GM18511 (cell line): ENCODE measurements around the gene VOPP1.

ENCODE experiments used
- ATAC-seq: cut with Tn5 transposase; IDR thresholded peaks from one replicate; pipeline ENCODE4 v1.9.1; 2021; ENCODE audit warnings: mild to moderate bottlenecking, moderate library complexity; ENCODE audit not compliant: unreplicated experiment

VOPP1 gene

GRCh38 chr7:55490099-55490498 is 82.2 kb downstream of the VOPP1 start:
- no peak for ATAC-seq

- ATAC-seq, result no peak
Observed at GRCh38 chr7:55489552-55489951, 82.8 kb downstream of the VOPP1 start.

- ATAC-seq, result no peak
Observed at GRCh38 chr7:55488804-55489340, 83.4 kb downstream of the VOPP1 start.

- ATAC-seq, result no peak
Observed at GRCh38 chr7:55488216-55488615, 84.1 kb downstream of the VOPP1 start.

GRCh38 chr7:55486991-55487390 is 85.3 kb downstream of the VOPP1 start:
- ATAC-seq, result no peak

GRCh38 chr7:55486192-55486590 is 86.1 kb downstream of the VOPP1 start:
- ATAC-seq, result no peak

- ATAC-seq, result no peak
Observed at GRCh38 chr7:55485501-55486191, 86.7 kb downstream of the VOPP1 start.

GRCh38 chr7:55484834-55485233 is 87.5 kb downstream of the VOPP1 start:
- ATAC-seq, result no peak

- ATAC-seq, result no peak
Observed at GRCh38 chr7:55484241-55484640, 88.1 kb downstream of the VOPP1 start.

- no peak for ATAC-seq
Observed at GRCh38 chr7:55483046-55483445, 89.3 kb downstream of the VOPP1 start.

- no peak for ATAC-seq
Observed at GRCh38 chr7:55481155-55481554, 91.1 kb downstream of the VOPP1 start.

- no peak for ATAC-seq
Observed at GRCh38 chr7:55478700-55479099, 93.6 kb downstream of the VOPP1 start.

- ATAC-seq, result no peak
Observed at GRCh38 chr7:55477781-55478374, 94.4 kb downstream of the VOPP1 start.

- ATAC-seq, result no peak
Observed at GRCh38 chr7:55476852-55477780, 95.2 kb downstream of the VOPP1 start.

GRCh38 chr7:55475855-55476803 is 96.2 kb downstream of the VOPP1 start:
- no peak for ATAC-seq

GRCh38 chr7:55474944-55475854 is 97.1 kb downstream of the VOPP1 start:
- ATAC-seq, result no peak

- no peak for ATAC-seq
Observed at GRCh38 chr7:55473932-55474331, 98.4 kb downstream of the VOPP1 start.

- no peak for ATAC-seq
Observed at GRCh38 chr7:55472928-55473725, 99.2 kb downstream of the VOPP1 start.
